ENCODE results near the gene MMP24.
"Not testable (repeated sequence)": the region's sequence is repeated elsewhere in the genome, so short reads cannot be mapped to it uniquely, and the experiment has no call there.

The MMP24 gene

DNA sequence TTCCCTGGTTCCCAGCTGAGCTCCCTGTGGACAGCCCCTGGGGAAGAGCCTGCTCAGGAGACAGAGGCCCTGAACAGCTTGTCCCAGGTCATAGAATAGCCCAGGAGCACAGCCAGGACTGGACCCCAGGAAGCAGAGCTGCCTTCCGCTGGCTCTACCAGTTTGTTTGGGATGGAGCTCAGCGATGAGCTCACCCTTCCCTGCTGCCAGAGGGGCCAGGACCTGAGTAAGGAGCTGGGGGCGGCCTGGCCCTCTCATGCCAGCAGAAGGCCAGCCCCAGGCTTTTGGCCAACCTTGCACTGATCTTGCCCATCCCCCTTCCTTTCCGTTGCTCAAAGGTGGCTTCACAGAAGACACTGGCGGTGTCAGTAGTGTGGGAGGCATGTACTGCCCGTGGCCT is 33.9 kb downstream of the MMP24 start:
- no peak for DNase-seq

GRCh38 chr20:35262321-35262720 is 35.8 kb downstream of the MMP24 start:
- not testable (repeated sequence) for DNase-seq

More for the DNA sequence above, 33.9 kb downstream of the MMP24 start:
- TF ChIP-seq GATA1 (IDR thresholded peaks at IDR 0.05; ENCODE audit: low read depth, low read length) = no peak
- no peak for TF ChIP-seq POLR2A (IDR thresholded peaks at IDR 0.05; ENCODE audit: low read length)

GRCh38 chr20:35262731-35263531 is 36.4 kb downstream of the MMP24 start:
- DNase-seq = not testable (repeated sequence)

- TF ChIP-seq GATA1 (IDR thresholded peaks at IDR 0.05; ENCODE audit: low read depth, low read length) (no peak), POLR2A (IDR thresholded peaks at IDR 0.05; ENCODE audit: low read length) (no peak)
Measured at GRCh38 chr20:35263532-35264341, 37.2 kb downstream of the MMP24 start.

DNA sequence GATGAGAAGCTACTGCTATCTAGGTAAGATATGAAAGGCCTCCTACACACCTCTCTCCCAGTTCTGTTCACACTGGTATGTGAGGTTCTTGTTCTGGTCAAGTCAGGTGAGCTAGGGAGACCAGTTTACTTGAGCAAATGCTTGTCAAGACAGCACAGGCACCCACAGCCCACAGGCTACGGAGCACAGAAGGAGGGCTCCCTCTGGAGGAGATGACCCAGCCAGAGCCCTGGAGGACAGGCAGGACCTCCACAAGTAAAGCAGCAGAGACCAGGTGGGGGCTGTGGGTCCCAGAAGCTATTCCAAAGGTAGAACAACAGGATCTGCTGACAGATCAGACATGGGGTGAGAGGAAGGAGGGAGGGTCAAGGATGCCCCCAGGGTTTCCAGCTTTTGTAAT is 38.3 kb downstream of the MMP24 start:
- TF ChIP-seq GATA1 (IDR thresholded peaks at IDR 0.05; ENCODE audit: low read depth, low read length) = no peak
- TF ChIP-seq POLR2A (IDR thresholded peaks at IDR 0.05; ENCODE audit: low read length) = no peak

More at GRCh38 chr20:35263532-35264341, 37.2 kb downstream of the MMP24 start:
- no peak for DNase-seq

GRCh38 chr20:35267092-35267491 is 40.6 kb downstream of the MMP24 start:
- TF ChIP-seq POLR2A (IDR thresholded peaks at IDR 0.05; ENCODE audit: low read length) = no peak
- TF ChIP-seq GATA1 (IDR thresholded peaks at IDR 0.05; ENCODE audit: low read depth, low read length) = no peak
- no peak for DNase-seq

More for the DNA sequence above, 38.3 kb downstream of the MMP24 start:
- peak in 1 of 2 experiments; percentile 15 for DNase-seq

- peak; percentile 54 to 75 for DNase-seq
- TF ChIP-seq GATA1 (IDR thresholded peaks at IDR 0.05; ENCODE audit: low read depth, low read length) (no peak), POLR2A (IDR thresholded peaks at IDR 0.05; ENCODE audit: low read length) (no peak)
Measured at GRCh38 chr20:35269055-35269781, 42.7 kb downstream of the MMP24 start.

GRCh38 chr20:35270021-35270902 is 43.8 kb downstream of the MMP24 start:
- no peak for TF ChIP-seq GATA1 (IDR thresholded peaks at IDR 0.05; ENCODE audit: low read depth, low read length)
- no peak for TF ChIP-seq POLR2A (IDR thresholded peaks at IDR 0.05; ENCODE audit: low read length)
- no peak for DNase-seq

GRCh38 chr20:35271073-35271882 is 44.8 kb downstream of the MMP24 start:
- TF ChIP-seq POLR2A (IDR thresholded peaks at IDR 0.05; ENCODE audit: low read length) = no peak
- TF ChIP-seq GATA1 (IDR thresholded peaks at IDR 0.05; ENCODE audit: low read depth, low read length) = no peak
- peak; percentile 54 to 73 for DNase-seq

GRCh38 chr20:35271904-35272303 is 45.4 kb downstream of the MMP24 start:
- DNase-seq = no peak

DNA sequence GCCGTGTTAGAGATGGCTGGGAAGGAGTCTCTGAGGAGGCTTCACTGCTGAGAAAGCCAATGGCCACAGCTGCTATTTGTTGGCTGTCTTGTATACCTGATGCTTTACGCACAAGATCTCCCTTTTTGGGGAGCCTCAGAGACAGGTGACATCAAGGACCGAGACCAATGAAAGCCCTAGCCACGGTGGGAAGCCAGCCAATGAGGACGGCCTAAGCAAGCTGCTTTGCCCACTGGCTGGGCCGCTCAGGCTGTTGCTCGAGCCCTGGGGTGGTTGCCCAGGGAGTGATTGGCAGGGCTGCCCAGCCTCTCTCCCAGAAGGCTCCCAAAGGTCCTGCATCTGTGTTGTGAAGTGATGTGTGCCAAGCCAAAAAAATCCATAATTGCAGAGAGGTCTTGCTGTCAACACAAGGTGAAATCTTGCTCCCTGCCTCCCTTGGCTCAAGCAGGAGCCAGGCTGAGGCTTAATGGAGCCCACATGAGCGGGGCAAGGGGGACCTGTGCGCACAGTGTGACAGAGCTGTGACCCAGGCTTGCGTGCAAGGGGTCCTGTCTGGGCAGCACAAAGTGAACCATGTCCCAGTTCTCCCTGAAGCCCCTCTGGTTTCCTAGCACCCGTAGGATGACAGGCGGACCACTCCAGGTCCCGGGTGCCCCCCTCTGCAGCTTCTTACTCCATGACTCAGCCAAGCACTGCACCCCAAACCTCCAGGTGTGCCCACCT is 47.1 kb downstream of the MMP24 start:
- TF ChIP-seq GATA1 (IDR thresholded peaks at IDR 0.05; ENCODE audit: low read depth, low read length) (no peak), POLR2A (IDR thresholded peaks at IDR 0.05; ENCODE audit: low read length) (no peak)
- DNase-seq = no peak

More at GRCh38 chr20:35271904-35272303, 45.4 kb downstream of the MMP24 start:
- TF ChIP-seq POLR2A (IDR thresholded peaks at IDR 0.05; ENCODE audit: low read length) (no peak), GATA1 (IDR thresholded peaks at IDR 0.05; ENCODE audit: low read depth, low read length) (no peak)
